GM23338 (cell line): Measurements from ENCODE around the gene TBATA. TPM values are rescaled to one million over a fixed set of nuclear protein-coding genes. Genes with fewer than 3 reads are reported as not detected.

Experiments used
- ATAC-seq: fragments of 200-7000 bp; cut with Tn5 transposase; 3 replicates; pipeline ENCODE4 v1.9.1; 2020
- DNase-seq: peaks from one replicate; pipeline ENCODE4 v3.0.0-alpha.2; 2015; ENCODE audit warnings: low spot score
- H2AFZ ChIP-seq: fragments of 200-600 bp; sonication (generic); 2 replicates; pipeline ENCODE4 v1.8.0; 2016; ENCODE audit warnings: antibody characterized with exemption, mild to moderate bottlenecking, moderate library complexity
- H3F3A ChIP-seq: fragments of 200-600 bp; sonication (generic); replicated peaks from 2 replicates; pipeline ENCODE4 v1.8.0; 2017; ENCODE audit warnings: antibody characterized with exemption, mixed run types, low read depth
- H3K27ac ChIP-seq: fragments of 200-600 bp; sonication (generic); 2 replicates; pipeline ENCODE4 v1.6.1; 2016; ENCODE audit warnings: low read depth
- H3K27me3 ChIP-seq: fragments of 200-600 bp; sonication (generic); 2 replicates; pipeline ENCODE4 v1.8.0; 2016; ENCODE audit warnings: mild to moderate bottlenecking, mixed run types, moderate library complexity; ENCODE audit not compliant: insufficient read depth
- H3K36me3 ChIP-seq: fragments of 200-600 bp; sonication (generic); 2 replicates; pipeline ENCODE4 v1.8.0; 2016; ENCODE audit warnings: mild to moderate bottlenecking; ENCODE audit not compliant: insufficient read depth
- H3K4me1 ChIP-seq: fragments of 200-600 bp; sonication (generic); 2 replicates; pipeline ENCODE4 v1.8.0; 2016; ENCODE audit warnings: mild to moderate bottlenecking, moderate library complexity; ENCODE audit not compliant: insufficient read depth
- H3K4me2 ChIP-seq: fragments of 200-600 bp; sonication (generic); 2 replicates; pipeline ENCODE4 v1.7.1; 2017; ENCODE audit warnings: mixed run types
- H3K4me3 ChIP-seq: fragments of 200-600 bp; sonication (generic); 2 replicates; pipeline ENCODE4 v1.6.1; 2016; ENCODE audit warnings: mixed run types
- H3K79me2 ChIP-seq: fragments of 200-600 bp; sonication (generic); replicated peaks from 2 replicates; pipeline ENCODE4 v1.8.0; 2017; ENCODE audit warnings: mild to moderate bottlenecking; ENCODE audit not compliant: insufficient read depth
- H3K9me2 ChIP-seq: fragments of 200-600 bp; sonication (generic); 2 replicates; pipeline ENCODE4 v1.8.0; 2017; ENCODE audit not compliant: insufficient read depth
- H4K20me1 ChIP-seq: fragments of 200-600 bp; sonication (generic); replicated peaks from 2 replicates; pipeline ENCODE4 v1.8.0; 2017; ENCODE audit warnings: mild to moderate bottlenecking; ENCODE audit not compliant: insufficient read depth
- H3K27ac Mint-ChIP-seq: 2 replicates; pipeline ENCODE4 v1.8.0; 2020; ENCODE audit warnings: inconsistent platforms, mild to moderate bottlenecking, moderate library complexity, mixed read lengths
- H3K27me3 Mint-ChIP-seq: 3 replicates; pipeline ENCODE4 v1.8.0; 2022; ENCODE audit warnings: low read depth, mild to moderate bottlenecking, moderate library complexity, mixed read lengths, inconsistent platforms; ENCODE audit not compliant: insufficient read depth, poor library complexity
- H3K36me3 Mint-ChIP-seq: 3 replicates; pipeline ENCODE4 v1.8.0; 2021; ENCODE audit warnings: low read depth, mild to moderate bottlenecking, inconsistent platforms, moderate library complexity, mixed read lengths
- H3K4me1 Mint-ChIP-seq: 3 replicates; pipeline ENCODE4 v1.8.0; 2020; ENCODE audit warnings: mild to moderate bottlenecking, inconsistent platforms, mixed read lengths
- H3K4me3 Mint-ChIP-seq: 3 replicates; pipeline ENCODE4 v1.8.0; 2021; ENCODE audit warnings: moderate library complexity, mild to moderate bottlenecking, inconsistent platforms, mixed read lengths
- H3K9me3 Mint-ChIP-seq: 3 replicates; pipeline ENCODE4 v1.8.0; 2020; ENCODE audit warnings: moderate library complexity, mild to moderate bottlenecking, inconsistent platforms, mixed read lengths
- EZH2phosphoT487 ChIP-seq: fragments of 200-600 bp; sonication (generic); IDR thresholded peaks from one replicate; pipeline ENCODE4 v1.8.1; 2018; ENCODE audit warnings: antibody characterized with exemption; ENCODE audit not compliant: unreplicated experiment
- NANOG ChIP-seq: IDR thresholded peaks from 2 replicates; pipeline ENCODE4 v1.6.1; 2016; ENCODE audit warnings: antibody characterized with exemption, borderline replicate concordance
- REST ChIP-seq: IDR thresholded peaks from one replicate; pipeline ENCODE4 v1.6.1; 2018; ENCODE audit warnings: antibody characterized with exemption; ENCODE audit not compliant: unreplicated experiment
- polyA plus RNA-seq: library from polyadenylated mRNA; unstranded; fragments of >200 nt; fragmentation: Nextera tagmentation; extraction: Ambion mirVana; gene quantifications from 2 replicates; pipeline ENCODE4 v1.2.1, GENCODE V29; 2016
- total RNA-seq: library from RNA; depleted of rRNA; stranded (reverse); fragments of >200 nt; shearing (Covaris generic); gene quantifications from 2 replicates; pipeline ENCODE4 v1.2.3, GENCODE V29; 2014
- TF ChIP-seq, protein P1 (sequence below): fragments of 250-450 bp; sonication (Bioruptor Pico); IDR thresholded peaks from 2 replicates; pipeline ENCODE4 v1.5.0; 2020; ENCODE audit warnings: mild to moderate bottlenecking, moderate library complexity
- TF ChIP-seq, protein P2 (sequence below): IDR thresholded peaks from 2 replicates; pipeline ENCODE4 v1.6.1; 2016; ENCODE audit warnings: antibody characterized with exemption

The TBATA gene
- total and polyA plus RNA-seq, 2 experiments from 2014 or later: not detected

- no peak overlapping the region for H3K4me2 ChIP-seq
- no peak overlapping the region for H3K27ac ChIP-seq
- no peaks in the 10 kb centered on the region; the same call in 2 of the 3 replicates for H3K36me3 Mint-ChIP-seq
- no peaks in the 10 kb centered on the region for H3K27me3 ChIP-seq
- H3F3A ChIP-seq: no peaks in the 10 kb centered on the region
- no peak overlapping the region for H3K4me3 ChIP-seq
- no peaks in the 10 kb centered on the region for H3K36me3 ChIP-seq
- no peaks in the 10 kb centered on the region for H3K9me3 Mint-ChIP-seq
- H2AFZ ChIP-seq: no peak overlapping the region
- TF ChIP-seq, protein P1, sequence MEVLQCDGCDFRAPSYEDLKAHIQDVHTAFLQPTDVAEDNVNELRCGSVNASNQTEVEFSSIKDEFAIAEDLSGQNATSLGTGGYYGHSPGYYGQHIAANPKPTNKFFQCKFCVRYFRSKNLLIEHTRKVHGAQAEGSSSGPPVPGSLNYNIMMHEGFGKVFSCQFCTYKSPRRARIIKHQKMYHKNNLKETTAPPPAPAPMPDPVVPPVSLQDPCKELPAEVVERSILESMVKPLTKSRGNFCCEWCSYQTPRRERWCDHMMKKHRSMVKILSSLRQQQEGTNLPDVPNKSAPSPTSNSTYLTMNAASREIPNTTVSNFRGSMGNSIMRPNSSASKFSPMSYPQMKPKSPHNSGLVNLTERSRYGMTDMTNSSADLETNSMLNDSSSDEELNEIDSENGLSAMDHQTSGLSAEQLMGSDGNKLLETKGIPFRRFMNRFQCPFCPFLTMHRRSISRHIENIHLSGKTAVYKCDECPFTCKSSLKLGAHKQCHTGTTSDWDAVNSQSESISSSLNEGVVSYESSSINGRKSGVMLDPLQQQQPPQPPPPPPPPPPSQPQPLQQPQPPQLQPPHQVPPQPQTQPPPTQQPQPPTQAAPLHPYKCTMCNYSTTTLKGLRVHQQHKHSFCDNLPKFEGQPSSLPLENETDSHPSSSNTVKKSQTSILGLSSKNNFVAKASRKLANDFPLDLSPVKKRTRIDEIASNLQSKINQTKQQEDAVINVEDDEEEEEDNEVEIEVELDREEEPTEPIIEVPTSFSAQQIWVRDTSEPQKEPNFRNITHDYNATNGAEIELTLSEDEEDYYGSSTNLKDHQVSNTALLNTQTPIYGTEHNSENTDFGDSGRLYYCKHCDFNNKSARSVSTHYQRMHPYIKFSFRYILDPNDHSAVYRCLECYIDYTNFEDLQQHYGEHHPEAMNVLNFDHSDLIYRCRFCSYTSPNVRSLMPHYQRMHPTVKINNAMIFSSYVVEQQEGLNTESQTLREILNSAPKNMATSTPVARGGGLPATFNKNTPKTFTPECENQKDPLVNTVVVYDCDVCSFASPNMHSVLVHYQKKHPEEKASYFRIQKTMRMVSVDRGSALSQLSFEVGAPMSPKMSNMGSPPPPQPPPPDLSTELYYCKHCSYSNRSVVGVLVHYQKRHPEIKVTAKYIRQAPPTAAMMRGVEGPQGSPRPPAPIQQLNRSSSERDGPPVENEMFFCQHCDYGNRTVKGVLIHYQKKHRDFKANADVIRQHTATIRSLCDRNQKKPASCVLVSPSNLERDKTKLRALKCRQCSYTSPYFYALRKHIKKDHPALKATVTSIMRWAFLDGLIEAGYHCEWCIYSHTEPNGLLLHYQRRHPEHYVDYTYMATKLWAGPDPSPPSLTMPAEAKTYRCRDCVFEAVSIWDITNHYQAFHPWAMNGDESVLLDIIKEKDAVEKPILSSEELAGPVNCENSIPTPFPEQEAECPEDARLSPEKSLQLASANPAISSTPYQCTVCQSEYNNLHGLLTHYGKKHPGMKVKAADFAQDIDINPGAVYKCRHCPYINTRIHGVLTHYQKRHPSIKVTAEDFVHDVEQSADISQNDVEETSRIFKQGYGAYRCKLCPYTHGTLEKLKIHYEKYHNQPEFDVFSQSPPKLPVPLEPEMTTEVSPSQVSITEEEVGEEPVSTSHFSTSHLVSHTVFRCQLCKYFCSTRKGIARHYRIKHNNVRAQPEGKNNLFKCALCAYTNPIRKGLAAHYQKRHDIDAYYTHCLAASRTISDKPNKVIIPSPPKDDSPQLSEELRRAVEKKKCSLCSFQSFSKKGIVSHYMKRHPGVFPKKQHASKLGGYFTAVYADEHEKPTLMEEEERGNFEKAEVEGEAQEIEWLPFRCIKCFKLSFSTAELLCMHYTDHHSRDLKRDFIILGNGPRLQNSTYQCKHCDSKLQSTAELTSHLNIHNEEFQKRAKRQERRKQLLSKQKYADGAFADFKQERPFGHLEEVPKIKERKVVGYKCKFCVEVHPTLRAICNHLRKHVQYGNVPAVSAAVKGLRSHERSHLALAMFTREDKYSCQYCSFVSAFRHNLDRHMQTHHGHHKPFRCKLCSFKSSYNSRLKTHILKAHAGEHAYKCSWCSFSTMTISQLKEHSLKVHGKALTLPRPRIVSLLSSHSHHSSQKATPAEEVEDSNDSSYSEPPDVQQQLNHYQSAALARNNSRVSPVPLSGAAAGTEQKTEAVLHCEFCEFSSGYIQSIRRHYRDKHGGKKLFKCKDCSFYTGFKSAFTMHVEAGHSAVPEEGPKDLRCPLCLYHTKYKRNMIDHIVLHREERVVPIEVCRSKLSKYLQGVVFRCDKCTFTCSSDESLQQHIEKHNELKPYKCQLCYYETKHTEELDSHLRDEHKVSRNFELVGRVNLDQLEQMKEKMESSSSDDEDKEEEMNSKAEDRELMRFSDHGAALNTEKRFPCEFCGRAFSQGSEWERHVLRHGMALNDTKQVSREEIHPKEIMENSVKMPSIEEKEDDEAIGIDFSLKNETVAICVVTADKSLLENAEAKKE (CRISPR knock-in tag): no peak
- TF ChIP-seq REST: no peak
- TF ChIP-seq NANOG: no peak
- no peak for TF ChIP-seq EZH2phosphoT487
- TF ChIP-seq, protein P2, sequence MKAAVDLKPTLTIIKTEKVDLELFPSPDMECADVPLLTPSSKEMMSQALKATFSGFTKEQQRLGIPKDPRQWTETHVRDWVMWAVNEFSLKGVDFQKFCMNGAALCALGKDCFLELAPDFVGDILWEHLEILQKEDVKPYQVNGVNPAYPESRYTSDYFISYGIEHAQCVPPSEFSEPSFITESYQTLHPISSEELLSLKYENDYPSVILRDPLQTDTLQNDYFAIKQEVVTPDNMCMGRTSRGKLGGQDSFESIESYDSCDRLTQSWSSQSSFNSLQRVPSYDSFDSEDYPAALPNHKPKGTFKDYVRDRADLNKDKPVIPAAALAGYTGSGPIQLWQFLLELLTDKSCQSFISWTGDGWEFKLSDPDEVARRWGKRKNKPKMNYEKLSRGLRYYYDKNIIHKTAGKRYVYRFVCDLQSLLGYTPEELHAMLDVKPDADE: no peak
- H3K27me3 Mint-ChIP-seq: peaks cover 3% of the 10 kb centered on the region
- H3K9me2 ChIP-seq: no peaks in the 10 kb centered on the region
- peaks cover 7% of the 10 kb centered on the region for H3K4me1 Mint-ChIP-seq
- no peak overlapping the region; the same call in 1 of the 2 replicates for H3K27ac Mint-ChIP-seq
- no peaks in the 10 kb centered on the region for H4K20me1 ChIP-seq
- DNase-seq (no peak), ATAC-seq (no peak)
- no peak overlapping the region for H3K4me3 Mint-ChIP-seq
- no peaks in the 10 kb centered on the region for H3K4me1 ChIP-seq
- H3K79me2 ChIP-seq: no peaks in the 10 kb centered on the region
Observed at GRCh38 chr10:70748801-70749573, 36.2 kb downstream of the TBATA start.
